Measurements from ENCODE around the gene ADRA1B. TPM values are rescaled to one million over a fixed set of nuclear protein-coding genes. Genes with fewer than 3 reads are reported as not detected.
"Not testable (repeated sequence)": the region's sequence is repeated elsewhere in the genome, so short reads cannot be mapped to it uniquely, and the experiment has no call there.

The ADRA1B gene
- total RNA-seq, 2 experiments from 2014 or later: not detected

DNA sequence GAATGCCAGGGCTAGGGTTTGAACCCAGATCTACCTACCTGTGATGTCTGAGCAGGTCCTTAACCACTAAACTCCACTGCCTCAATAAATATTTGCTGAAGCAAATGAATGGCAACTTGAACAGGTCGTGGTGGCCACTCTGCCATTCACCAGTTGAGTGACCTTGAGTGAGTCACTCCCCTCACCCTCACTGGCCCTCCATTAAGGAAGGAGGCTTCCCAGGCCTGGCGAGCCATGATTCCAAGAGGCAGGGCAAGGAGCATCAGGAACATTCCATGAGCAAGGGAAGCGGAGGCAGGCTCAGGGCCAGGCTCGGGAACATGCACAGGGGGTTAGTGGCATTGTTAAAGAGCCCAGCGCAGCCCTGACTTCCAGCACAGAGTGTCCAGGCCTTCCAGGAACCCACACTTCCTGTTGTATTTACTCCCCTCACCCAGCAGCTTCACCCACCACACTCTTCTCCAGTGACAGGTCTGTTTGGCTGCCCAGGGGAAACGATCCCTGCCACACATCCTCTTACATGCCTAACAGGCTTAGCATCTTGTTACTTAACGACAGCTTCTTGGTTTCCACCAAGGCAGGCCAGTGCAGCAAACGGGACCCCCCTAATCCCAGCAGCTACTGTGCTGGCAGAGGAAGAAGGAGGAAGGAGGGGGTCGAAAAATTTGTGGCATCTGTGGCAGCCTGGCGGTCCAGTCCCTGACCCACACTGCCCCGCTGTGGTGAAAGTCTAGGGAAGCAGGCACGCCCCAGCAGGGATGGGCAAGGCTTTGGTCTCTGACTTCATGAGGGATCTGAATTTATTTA is 49.0 kb downstream of the ADRA1B start:
- ATAC-seq: no peak
- peak; percentile 29 for DNase-seq
- H3K27me3 Mint-ChIP-seq (ENCODE audit: low read depth): peaks cover 35% of the 10 kb centered on the region
- no peak overlapping the region for H3K27ac Mint-ChIP-seq
- H3K4me3 Mint-ChIP-seq: no peak overlapping the region
- H3K4me1 Mint-ChIP-seq (ENCODE audit: low read depth): no peaks in the 10 kb centered on the region
- ChIA-PET POLR2A (no interaction called here), CTCF (interaction anchor here (1.3 kb wide), 1 partner anchor 648 kb away, joined by 4 read pairs; no protein-coding TSS in a partner anchor)
- H3K9me3 Mint-ChIP-seq (ENCODE audit: insufficient read depth): no peaks in the 10 kb centered on the region
- H3K36me3 Mint-ChIP-seq (ENCODE audit: low read depth): no peaks in the 10 kb centered on the region

DNA sequence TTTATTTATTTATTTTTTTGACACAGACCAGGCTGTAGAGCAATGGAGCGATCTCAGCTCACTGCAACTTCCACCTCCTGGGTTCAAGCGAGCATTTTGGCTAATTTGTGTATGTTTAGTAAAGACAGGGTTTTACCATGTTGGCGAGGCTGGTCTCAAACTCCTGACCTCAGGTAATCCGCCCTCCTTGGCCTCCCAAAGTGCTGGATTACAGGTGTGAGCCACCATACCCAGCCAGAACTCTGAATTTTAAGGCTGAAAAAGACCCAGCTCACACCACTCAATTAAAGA is 49.5 kb downstream of the ADRA1B start:
- H3K4me1 Mint-ChIP-seq (ENCODE audit: low read depth); CTCF ChIA-PET; H3K36me3 Mint-ChIP-seq (ENCODE audit: low read depth); ATAC-seq; DNase-seq; POLR2A ChIA-PET; H3K9me3 Mint-ChIP-seq (ENCODE audit: insufficient read depth); H3K27ac Mint-ChIP-seq; H3K4me3 Mint-ChIP-seq: not testable (repeated sequence)
- H3K27me3 Mint-ChIP-seq (ENCODE audit: low read depth): peaks cover 37% of the 10 kb centered on the region

DNA sequence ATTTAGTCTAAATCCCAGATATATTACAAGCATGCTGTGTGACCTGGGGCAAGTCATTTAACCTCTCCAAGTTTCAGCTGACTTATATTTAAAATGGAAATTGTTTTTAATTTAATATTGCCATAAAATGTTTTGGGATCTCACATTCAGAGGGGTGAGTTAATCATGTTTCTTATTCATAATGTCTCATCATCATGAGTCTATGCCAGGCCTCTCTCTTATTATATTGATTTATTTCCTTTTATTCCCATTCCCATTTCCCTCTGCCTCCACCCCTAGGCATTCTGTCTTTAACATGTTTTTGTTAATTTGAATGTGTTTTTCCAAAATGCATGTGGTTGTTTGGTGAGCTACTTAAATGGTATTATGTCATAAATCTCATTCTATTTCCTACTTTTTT is 53.7 kb downstream of the ADRA1B start:
- DNase-seq (no peak), ATAC-seq (no peak)
- peaks cover 60% of the 10 kb centered on the region for H3K27me3 Mint-ChIP-seq (ENCODE audit: low read depth)
- no peak overlapping the region for H3K4me3 Mint-ChIP-seq
- no peak overlapping the region for H3K27ac Mint-ChIP-seq
- no peaks in the 10 kb centered on the region for H3K36me3 Mint-ChIP-seq (ENCODE audit: low read depth)
- ChIA-PET POLR2A (no interaction called here), CTCF (no interaction called here)
- H3K9me3 Mint-ChIP-seq (ENCODE audit: insufficient read depth): no peaks in the 10 kb centered on the region
- H3K4me1 Mint-ChIP-seq (ENCODE audit: low read depth): peaks cover 9% of the 10 kb centered on the region

DNA sequence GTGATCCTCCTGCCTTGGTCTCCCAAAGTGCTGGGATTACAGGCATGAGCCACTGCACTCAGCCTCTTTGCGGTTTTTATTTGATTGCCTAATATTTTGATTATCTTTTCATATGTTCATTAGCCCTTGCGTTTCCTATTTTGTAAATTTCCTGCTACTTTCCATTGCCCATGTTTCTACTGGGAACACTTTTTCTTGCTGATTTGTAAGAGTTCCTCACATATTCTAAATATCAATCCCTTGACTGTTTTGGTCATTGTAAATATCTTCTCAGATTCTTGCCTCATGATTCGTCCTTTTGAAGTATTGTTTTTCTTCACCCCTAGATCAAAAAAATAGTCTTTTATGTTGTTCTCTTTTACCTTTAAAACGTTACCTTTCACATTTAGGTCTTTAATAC is 54.8 kb downstream of the ADRA1B start:
- peaks cover 60% of the 10 kb centered on the region for H3K27me3 Mint-ChIP-seq (ENCODE audit: low read depth)
- ATAC-seq (no peak), DNase-seq (no peak)
- H3K4me1 Mint-ChIP-seq (ENCODE audit: low read depth): peaks cover 9% of the 10 kb centered on the region
- no peak overlapping the region for H3K4me3 Mint-ChIP-seq
- H3K36me3 Mint-ChIP-seq (ENCODE audit: low read depth): no peaks in the 10 kb centered on the region
- no peaks in the 10 kb centered on the region for H3K9me3 Mint-ChIP-seq (ENCODE audit: insufficient read depth)
- ChIA-PET POLR2A (no interaction called here), CTCF (no interaction called here)
- H3K27ac Mint-ChIP-seq: no peak overlapping the region

DNA sequence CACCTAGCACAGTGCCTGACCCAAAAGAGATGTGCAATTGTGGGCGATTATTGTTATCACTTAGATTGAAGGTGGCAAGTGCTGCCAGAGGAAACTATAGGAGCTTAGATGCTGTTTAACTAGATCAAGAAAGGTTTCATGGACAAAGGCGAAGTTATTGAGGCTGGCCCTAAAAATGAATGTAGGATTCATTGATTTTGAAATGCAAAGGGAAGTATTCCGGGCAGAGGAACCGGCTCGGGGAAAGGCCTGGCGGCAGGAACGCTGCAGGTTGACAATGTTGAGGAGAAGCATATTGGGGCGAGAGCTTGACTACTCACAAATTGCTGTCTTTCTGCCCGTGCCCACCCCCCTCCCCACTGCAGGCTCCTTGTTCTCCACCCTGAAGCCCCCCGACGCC is 55.2 kb downstream of the ADRA1B start:
- peaks cover 56% of the 10 kb centered on the region for H3K27me3 Mint-ChIP-seq (ENCODE audit: low read depth)
- POLR2A ChIA-PET: no interaction called here
- H3K4me3 Mint-ChIP-seq: no peak overlapping the region

DNA sequence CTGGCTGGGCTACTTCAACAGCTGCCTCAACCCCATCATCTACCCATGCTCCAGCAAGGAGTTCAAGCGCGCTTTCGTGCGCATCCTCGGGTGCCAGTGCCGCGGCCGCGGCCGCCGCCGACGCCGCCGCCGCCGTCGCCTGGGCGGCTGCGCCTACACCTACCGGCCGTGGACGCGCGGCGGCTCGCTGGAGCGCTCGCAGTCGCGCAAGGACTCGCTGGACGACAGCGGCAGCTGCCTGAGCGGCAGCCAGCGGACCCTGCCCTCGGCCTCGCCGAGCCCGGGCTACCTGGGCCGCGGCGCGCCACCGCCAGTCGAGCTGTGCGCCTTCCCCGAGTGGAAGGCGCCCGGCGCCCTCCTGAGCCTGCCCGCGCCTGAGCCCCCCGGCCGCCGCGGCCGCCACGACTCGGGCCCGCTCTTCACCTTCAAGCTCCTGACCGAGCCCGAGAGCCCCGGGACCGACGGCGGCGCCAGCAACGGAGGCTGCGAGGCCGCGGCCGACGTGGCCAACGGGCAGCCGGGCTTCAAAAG is 55.7 kb downstream of the ADRA1B start:
- ATAC-seq (peak; percentile 57), DNase-seq (no peak)
- POLR2A ChIA-PET: no interaction called here
- H3K27ac Mint-ChIP-seq: no peak overlapping the region
- CTCF ChIA-PET: no interaction called here
- peaks cover 9% of the 10 kb centered on the region for H3K4me1 Mint-ChIP-seq (ENCODE audit: low read depth)
- H3K9me3 Mint-ChIP-seq (ENCODE audit: insufficient read depth): no peaks in the 10 kb centered on the region
- H3K27me3 Mint-ChIP-seq (ENCODE audit: low read depth): peaks cover 53% of the 10 kb centered on the region
- no peaks in the 10 kb centered on the region for H3K36me3 Mint-ChIP-seq (ENCODE audit: low read depth)
- H3K4me3 Mint-ChIP-seq: no peak overlapping the region

More for the DNA sequence above, 55.2 kb downstream of the ADRA1B start:
- ATAC-seq (no peak), DNase-seq (no peak)
- Mint-ChIP-seq H3K27ac (no peak overlapping the region), H3K36me3 (ENCODE audit: low read depth) (no peaks in the 10 kb centered on the region), H3K4me1 (ENCODE audit: low read depth) (peaks cover 9% of the 10 kb centered on the region), H3K9me3 (ENCODE audit: insufficient read depth) (no peaks in the 10 kb centered on the region)
- CTCF ChIA-PET: no interaction called here

DNA sequence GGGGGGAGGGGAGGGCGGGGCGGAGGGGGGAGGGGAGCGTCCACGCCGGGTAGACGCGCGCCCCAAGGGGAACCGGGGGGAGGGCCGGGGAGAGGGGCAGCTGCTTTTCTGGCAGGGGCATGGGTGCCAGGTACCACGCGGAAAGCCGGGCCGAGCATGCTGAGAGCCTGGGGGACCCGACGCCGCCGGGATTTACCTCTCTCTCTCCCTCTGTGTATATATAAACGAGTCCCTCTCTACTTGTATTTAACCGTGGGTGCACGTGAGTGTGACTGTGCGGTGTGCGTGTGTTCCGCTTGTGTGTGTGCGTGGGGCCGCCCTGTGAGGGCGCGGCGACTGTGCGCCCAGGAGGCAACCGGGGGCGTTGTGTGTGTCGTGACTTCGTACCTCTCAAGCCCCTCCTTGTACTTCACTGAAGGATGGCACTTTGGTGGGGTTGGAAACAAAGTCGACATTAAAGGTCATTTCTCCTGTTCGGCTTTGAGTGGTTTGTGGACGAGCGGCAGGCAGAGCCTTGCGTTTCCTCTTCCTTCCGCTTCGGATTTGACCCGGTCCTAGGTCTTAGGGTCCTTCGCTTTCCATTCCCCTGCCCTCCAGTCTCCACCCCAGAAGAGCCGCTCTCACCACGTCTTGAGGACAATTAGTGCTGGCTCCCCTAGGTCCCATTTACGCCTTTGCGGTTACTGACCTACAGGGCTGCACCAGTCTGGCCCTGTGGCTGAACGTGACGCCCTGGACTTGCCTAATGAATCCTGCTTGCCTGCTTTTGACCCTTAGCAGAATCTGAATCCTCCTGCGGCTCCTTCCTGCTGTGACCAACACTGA is 56.5 kb downstream of the ADRA1B start:
- Mint-ChIP-seq H3K27me3 (ENCODE audit: low read depth) (peaks cover 52% of the 10 kb centered on the region), H3K9me3 (ENCODE audit: insufficient read depth) (no peaks in the 10 kb centered on the region), H3K4me1 (ENCODE audit: low read depth) (peaks cover 9% of the 10 kb centered on the region), H3K4me3 (peak overlapping the region; percentile 44), H3K27ac (no peak overlapping the region), H3K36me3 (ENCODE audit: low read depth) (no peaks in the 10 kb centered on the region)
- ATAC-seq: no peak
- ChIA-PET POLR2A (no interaction called here), CTCF (no interaction called here)
- DNase-seq: no peak

DNA sequence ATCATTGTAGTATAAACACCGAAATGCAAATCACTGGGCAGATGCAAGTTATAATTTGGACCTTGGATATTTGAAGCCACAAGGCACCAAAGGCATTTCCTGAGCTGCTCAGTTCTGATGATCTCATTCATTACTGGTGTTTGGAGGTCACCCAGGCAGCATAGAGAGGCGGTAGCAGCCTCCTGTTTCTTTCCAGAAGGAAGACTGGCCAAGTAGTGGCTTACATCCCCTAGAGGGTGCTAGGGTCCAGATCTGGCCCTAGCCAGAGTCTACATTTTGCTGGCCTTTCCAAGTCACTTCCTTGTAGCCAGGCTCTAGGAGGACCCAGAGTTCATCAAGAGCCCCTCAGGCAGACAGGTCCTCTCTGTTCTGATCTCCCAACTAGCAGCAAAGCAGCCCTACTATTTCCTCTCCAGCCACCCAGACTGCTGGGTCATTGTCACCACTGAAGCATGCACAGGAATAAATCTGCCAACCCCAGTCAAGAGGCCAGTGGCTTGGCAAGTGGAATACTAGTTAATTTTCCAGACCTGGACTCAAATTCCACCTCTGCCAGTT is 59.3 kb downstream of the ADRA1B start:
- DNase-seq (no peak), ATAC-seq (no peak)
- Mint-ChIP-seq H3K27ac (no peak overlapping the region), H3K4me1 (ENCODE audit: low read depth) (peaks cover 9% of the 10 kb centered on the region), H3K4me3 (no peak overlapping the region), H3K36me3 (ENCODE audit: low read depth) (no peaks in the 10 kb centered on the region), H3K27me3 (ENCODE audit: low read depth) (peaks cover 47% of the 10 kb centered on the region), H3K9me3 (ENCODE audit: insufficient read depth) (no peaks in the 10 kb centered on the region)
- POLR2A ChIA-PET: no interaction called here
- CTCF ChIA-PET: no interaction called here

DNA sequence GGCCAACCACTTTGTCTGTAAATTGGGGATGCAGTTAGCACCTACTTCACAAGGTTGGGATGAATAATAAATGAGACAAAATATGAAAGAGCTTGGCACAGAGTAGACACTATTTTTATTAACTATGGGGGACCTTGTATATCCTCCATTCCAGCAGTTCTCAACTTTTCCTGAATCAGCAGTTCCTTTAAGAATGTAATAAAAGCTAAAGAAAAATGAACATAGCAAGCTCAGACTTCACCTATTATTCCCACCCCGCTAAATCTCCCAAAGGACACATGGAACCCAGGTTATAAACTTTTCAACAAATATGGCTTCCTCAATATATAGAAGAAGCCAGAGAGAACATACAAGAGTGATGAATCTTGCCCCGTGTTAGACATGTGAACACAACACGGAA is 60.6 kb downstream of the ADRA1B start:
- Mint-ChIP-seq H3K27me3 (ENCODE audit: low read depth) (peaks cover 40% of the 10 kb centered on the region), H3K4me3 (no peak overlapping the region), H3K9me3 (ENCODE audit: insufficient read depth) (no peaks in the 10 kb centered on the region), H3K4me1 (ENCODE audit: low read depth) (peaks cover 6% of the 10 kb centered on the region), H3K27ac (no peak overlapping the region), H3K36me3 (ENCODE audit: low read depth) (no peaks in the 10 kb centered on the region)
- ATAC-seq (no peak), DNase-seq (no peak)
- ChIA-PET CTCF (interaction anchor here (3.6 kb wide), 1 partner anchor 10 kb away, joined by 14 read pairs; no protein-coding TSS in a partner anchor), POLR2A (no interaction called here)

DNA sequence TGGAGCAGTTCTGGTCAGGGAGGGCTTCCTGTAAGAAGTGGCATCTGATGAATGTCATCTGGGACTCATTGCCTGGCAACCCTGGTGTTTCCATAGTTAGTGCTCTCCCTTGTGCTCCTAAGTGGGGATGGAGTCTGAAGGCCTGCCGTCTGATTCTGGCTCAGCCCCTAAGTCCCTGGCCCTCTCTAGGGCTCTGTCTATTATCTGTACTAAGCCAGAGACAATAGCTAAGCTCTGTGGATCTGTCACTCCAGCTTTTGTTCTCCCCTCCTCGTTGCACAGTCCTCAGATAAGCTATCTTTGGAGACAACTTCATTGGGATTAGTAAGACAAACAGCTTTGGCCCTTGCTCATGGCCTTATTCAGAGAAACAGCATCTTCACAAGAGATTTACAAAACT is 62.1 kb downstream of the ADRA1B start:
- Mint-ChIP-seq H3K27ac (no peak overlapping the region), H3K36me3 (ENCODE audit: low read depth) (no peaks in the 10 kb centered on the region), H3K4me1 (ENCODE audit: low read depth) (no peaks in the 10 kb centered on the region), H3K9me3 (ENCODE audit: insufficient read depth) (no peaks in the 10 kb centered on the region), H3K4me3 (no peak overlapping the region), H3K27me3 (ENCODE audit: low read depth) (peaks cover 36% of the 10 kb centered on the region)
- ChIA-PET CTCF (interaction anchor here (3.6 kb wide), 1 partner anchor 9 kb away, joined by 14 read pairs; no protein-coding TSS in a partner anchor), POLR2A (no interaction called here)
- ATAC-seq (no peak), DNase-seq (no peak)

DNA sequence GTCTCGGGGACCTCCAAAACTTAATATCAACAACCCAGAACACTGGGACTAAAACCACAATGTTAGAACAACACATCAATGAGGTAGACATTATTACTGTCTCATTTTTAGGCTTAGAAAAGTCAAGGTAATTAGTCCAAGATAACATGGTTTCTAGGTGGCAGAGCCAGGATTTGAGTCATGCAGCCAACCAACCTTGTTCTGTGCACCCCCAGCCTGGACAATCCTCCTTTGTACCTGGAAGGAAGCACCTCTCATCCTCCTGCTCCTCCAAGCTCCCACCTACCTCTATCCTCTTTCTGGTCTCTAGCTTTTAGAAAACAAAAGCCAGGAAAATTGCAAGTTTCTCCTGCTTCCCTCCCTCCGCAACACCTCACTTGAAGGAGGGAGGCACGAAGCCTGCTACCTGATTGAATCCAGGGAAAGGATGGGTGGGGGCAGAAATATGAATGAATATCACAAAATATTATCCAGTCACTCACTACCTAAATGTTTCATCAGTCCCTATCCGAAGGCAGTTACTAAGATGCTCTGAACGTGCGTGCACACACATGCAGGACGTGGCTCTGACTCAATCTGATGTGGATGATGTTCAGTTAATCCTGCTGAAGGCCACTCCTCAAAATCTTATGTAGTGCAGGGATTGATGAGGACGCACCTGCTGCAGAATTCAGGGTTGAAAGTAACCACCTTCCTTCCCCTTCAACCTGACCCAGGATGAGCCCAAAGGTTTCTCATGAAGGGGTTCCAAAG is 66.3 kb downstream of the ADRA1B start:
- ChIA-PET POLR2A (no interaction called here), CTCF (no interaction called here)
- Mint-ChIP-seq H3K27me3 (ENCODE audit: low read depth) (peaks cover 49% of the 10 kb centered on the region), H3K4me1 (ENCODE audit: low read depth) (peaks cover 2% of the 10 kb centered on the region), H3K36me3 (ENCODE audit: low read depth) (no peaks in the 10 kb centered on the region), H3K9me3 (ENCODE audit: insufficient read depth) (no peaks in the 10 kb centered on the region), H3K4me3 (no peak overlapping the region), H3K27ac (no peak overlapping the region)
- ATAC-seq (no peak), DNase-seq (no peak)
